GM21528 (cell line): Measurements from ENCODE around the gene AKT3.

Experiments
- ATAC-seq: cut with Tn5 transposase; IDR thresholded peaks from one replicate; pipeline ENCODE4 v1.9.1; 2021; ENCODE audit warnings: mild to moderate bottlenecking, moderate library complexity; ENCODE audit not compliant: unreplicated experiment, low FRiP score

The AKT3 gene

GRCh38 chr1:243496806-243497205 is 353.2 kb downstream of the AKT3 start:
- ATAC-seq = no peak

GRCh38 chr1:243496187-243496646 is 353.8 kb downstream of the AKT3 start:
- no peak for ATAC-seq

GRCh38 chr1:243495442-243496186 is 354.4 kb downstream of the AKT3 start:
- no peak for ATAC-seq

- ATAC-seq = no peak
These were observed 355.2 kb downstream of the AKT3 start for GRCh38 chr1:243494741-243495431.

- no peak for ATAC-seq
These were observed 356.6 kb downstream of the AKT3 start for GRCh38 chr1:243493156-243494129.

- no peak for ATAC-seq
These were observed 359.0 kb downstream of the AKT3 start for GRCh38 chr1:243490748-243491686.

GRCh38 chr1:243489681-243490546 is 360.1 kb downstream of the AKT3 start:
- ATAC-seq = no peak

- no peak for ATAC-seq
These were observed 360.9 kb downstream of the AKT3 start for GRCh38 chr1:243489158-243489527.

GRCh38 chr1:243488459-243489157 is 361.4 kb downstream of the AKT3 start:
- ATAC-seq = no peak

GRCh38 chr1:243487649-243488227 is 362.3 kb downstream of the AKT3 start:
- ATAC-seq = no peak

- ATAC-seq = no peak
These were observed 362.9 kb downstream of the AKT3 start for GRCh38 chr1:243487036-243487648.

GRCh38 chr1:243483952-243484351 is 366.1 kb downstream of the AKT3 start:
- ATAC-seq = no peak

GRCh38 chr1:243483071-243483771 is 366.8 kb downstream of the AKT3 start:
- ATAC-seq = no peak

- no peak for ATAC-seq
These were observed 367.7 kb downstream of the AKT3 start for GRCh38 chr1:243482141-243483022.

- no peak for ATAC-seq
These were observed 368.9 kb downstream of the AKT3 start for GRCh38 chr1:243481101-243481500.

GRCh38 chr1:243477731-243478290 is 372.2 kb downstream of the AKT3 start:
- no peak for ATAC-seq
